ENCODE measurements around the gene RNF151. TPM values are rescaled to one million over a fixed set of nuclear protein-coding genes. Genes with fewer than 3 reads are reported as not detected.
"Not testable (repeated sequence)": the region's sequence is repeated elsewhere in the genome, so short reads cannot be mapped to it uniquely, and the experiment has no call there.

Gene RNF151
- total RNA-seq, 4 donors from 2014 or later, result not detected

GRCh38 chr16:1938910-1939309, 27.7 kb upstream of the RNF151 start:
- TF ChIP-seq POLR2A (IDR thresholded peaks at IDR 0.05) (no peak), POLR2AphosphoS5 (IDR thresholded peaks at IDR 0.05) (no peak), EP300 (IDR thresholded peaks at IDR 0.05) (no peak)
- TF ChIP-seq, protein P1, sequence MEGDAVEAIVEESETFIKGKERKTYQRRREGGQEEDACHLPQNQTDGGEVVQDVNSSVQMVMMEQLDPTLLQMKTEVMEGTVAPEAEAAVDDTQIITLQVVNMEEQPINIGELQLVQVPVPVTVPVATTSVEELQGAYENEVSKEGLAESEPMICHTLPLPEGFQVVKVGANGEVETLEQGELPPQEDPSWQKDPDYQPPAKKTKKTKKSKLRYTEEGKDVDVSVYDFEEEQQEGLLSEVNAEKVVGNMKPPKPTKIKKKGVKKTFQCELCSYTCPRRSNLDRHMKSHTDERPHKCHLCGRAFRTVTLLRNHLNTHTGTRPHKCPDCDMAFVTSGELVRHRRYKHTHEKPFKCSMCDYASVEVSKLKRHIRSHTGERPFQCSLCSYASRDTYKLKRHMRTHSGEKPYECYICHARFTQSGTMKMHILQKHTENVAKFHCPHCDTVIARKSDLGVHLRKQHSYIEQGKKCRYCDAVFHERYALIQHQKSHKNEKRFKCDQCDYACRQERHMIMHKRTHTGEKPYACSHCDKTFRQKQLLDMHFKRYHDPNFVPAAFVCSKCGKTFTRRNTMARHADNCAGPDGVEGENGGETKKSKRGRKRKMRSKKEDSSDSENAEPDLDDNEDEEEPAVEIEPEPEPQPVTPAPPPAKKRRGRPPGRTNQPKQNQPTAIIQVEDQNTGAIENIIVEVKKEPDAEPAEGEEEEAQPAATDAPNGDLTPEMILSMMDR (IDR thresholded peaks at IDR 0.05), result no peak
- H3K27me3 ChIP-seq, result no peaks in the 10 kb centered on the region
- 74 to 96% methylated on average over 3 to 4 of the region's 17 CpGs for WGBS, 2 donors (ENCODE audit: low coverage in 1 of 2)
- H3K27ac ChIP-seq, result no peak overlapping the region
- H3K4me3 ChIP-seq, result no peak overlapping the region
- no peak for ATAC-seq
- H3K36me3 ChIP-seq, result peaks cover 0 to 49% of the 10 kb centered on the region in 2 donors
- no peaks in the 10 kb centered on the region for H3K9me3 ChIP-seq
- peaks cover 2 to 31% (median 11%) of the 10 kb centered on the region in 3 donors for H3K4me1 ChIP-seq

DNA sequence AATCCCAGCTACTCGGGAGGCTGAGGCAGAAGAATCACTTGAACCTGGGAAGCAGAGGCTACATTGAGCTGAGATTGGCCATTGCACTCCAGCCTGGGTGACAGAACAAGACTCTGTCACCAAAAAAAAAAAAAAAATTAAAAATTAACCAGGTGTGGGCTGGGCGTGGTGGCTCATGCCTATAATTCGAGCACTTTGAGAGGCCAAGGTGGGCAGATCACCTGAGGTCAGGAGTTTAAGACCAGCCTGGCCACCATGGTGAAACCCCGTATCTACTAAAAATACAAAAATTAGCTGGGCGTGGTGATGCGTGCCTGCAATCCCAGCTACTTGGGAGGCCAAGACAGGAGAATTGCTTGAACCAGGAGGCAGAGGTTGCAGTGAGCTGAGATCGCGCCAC, 26.8 kb upstream of the RNF151 start:
- WGBS, 2 donors (ENCODE audit: low coverage in 1 of 2), result 83 to 93% methylated on average over 3 to 7 of the region's 8 CpGs

DNA sequence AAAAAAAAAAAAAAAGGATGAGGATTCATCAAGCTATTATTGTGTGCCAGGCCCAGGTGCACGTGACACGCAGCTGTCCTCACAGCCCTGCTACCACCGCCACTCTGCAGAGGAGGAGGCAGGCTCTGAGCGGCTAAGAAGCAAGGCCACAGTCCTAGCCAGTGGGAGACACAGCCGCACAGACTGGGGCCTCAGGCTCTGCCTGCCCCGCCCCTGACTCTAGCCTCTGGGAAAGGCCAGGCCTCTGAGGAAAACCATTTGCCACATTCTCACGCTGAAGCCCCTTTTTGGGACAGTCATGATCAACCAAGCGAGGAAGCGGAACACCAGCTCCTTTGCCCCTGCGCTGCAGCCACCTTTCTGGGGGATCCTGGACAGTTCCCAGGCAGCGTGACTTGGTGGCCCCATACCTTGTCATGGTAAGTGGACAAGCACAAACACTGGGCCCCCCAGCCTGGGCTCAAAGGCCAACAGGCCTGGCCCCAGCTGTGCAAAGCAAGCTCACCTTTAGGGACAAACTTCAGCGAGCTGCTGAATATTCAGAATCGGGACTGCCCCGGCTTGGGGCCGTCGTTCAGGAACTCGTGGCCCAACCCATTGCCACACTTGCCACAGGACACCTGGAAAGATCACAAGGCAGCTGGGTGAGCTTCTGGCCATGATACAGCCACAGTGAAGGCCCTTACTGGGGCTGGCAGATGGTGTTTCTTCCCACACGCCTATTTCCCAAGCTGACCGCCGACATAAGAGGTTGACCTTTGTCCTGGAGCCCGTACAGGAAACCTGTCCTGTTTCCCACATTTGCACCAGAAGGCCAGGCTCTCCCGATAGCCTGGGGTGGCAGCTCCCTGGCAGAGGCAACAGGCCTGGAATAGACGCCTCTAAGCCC, 26.1 kb upstream of the RNF151 start:
- H3K27me3 ChIP-seq, result no peaks in the 10 kb centered on the region
- peaks cover 0 to 49% of the 10 kb centered on the region in 2 donors for H3K36me3 ChIP-seq
- peaks cover 2 to 34% (median 11%) of the 10 kb centered on the region in 3 donors for H3K4me1 ChIP-seq
- H3K9me3 ChIP-seq, result no peaks in the 10 kb centered on the region
- TF ChIP-seq, protein P1 (IDR thresholded peaks at IDR 0.05), result no peak
- no peak for TF ChIP-seq EP300 (IDR thresholded peaks at IDR 0.05)
- TF ChIP-seq POLR2A (IDR thresholded peaks at IDR 0.05), result no peak
- TF ChIP-seq POLR2AphosphoS5 (IDR thresholded peaks at IDR 0.05), result no peak
- no peak for ATAC-seq
- H3K27ac ChIP-seq, result peak overlapping the region in 2 of 4 donors; percentile 95 to 96
- H3K4me3 ChIP-seq, result no peak overlapping the region
- 93 to 95% methylated on average over 3 to 6 of the region's 23 CpGs for WGBS, 2 donors (ENCODE audit: low coverage in 1 of 2)

More for the DNA sequence above, 26.8 kb upstream of the RNF151 start:
- Histone ChIP-seq H3K36me3 (peaks cover 0 to 49% of the 10 kb centered on the region in 2 donors), H3K4me1 (peaks cover 2 to 34% (median 11%) of the 10 kb centered on the region in 3 donors)
- H3K4me3 ChIP-seq, H3K27me3 ChIP-seq, H3K9me3 ChIP-seq, ATAC-seq, H3K27ac ChIP-seq: not testable (repeated sequence)

DNA sequence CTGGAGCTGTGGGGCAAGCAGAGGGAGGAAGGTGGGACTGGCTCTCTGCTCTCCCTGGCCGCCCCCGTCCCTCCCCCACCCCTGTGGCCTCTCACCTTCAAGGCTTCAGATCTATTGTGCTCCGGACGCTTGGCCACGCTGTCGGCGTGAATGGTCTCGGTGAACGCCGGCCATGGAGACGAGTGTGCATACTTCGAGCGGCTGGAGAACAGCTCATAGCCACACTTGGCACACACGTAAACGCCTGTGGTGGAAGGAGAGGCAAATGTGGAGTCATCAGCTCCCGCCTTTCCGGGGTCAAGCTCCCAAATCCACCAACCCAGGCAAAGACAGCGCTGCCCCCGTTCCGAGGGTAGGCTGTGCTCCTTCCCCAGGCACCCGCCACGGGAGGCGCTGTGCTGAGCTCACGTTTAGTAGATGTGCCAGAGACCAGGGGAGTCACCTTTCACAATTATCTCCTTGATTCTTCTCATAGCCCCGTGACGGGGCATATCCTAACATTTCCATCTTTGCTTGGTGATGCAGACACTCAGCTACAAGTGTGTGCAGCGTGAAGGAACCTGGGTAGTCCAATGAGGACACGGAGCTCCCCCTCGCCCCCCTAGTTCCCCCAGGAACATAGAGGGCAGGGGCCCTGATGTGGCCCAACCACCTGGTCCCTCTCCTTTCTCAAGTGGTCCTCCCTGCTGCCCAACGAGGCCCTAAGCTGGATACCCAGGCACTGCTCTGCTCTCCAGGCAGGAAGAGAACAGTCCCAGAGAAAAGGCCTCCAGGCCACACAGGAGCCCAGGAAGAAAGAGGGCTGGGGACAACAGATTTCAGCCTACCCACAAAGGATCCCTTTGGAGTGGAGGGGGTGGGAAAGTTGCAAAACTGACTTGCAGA, 25.3 kb upstream of the RNF151 start:
- peaks cover 2 to 34% (median 11%) of the 10 kb centered on the region in 3 donors for H3K4me1 ChIP-seq
- no peaks in the 10 kb centered on the region for H3K27me3 ChIP-seq
- H3K4me3 ChIP-seq, result peak overlapping the region; percentile 87 to 92
- peaks cover 0 to 49% of the 10 kb centered on the region in 2 donors for H3K36me3 ChIP-seq
- WGBS, 2 donors (ENCODE audit: low coverage in 1 of 2), result 71 to 72% methylated on average over 6 to 12 of the region's 30 CpGs
- TF ChIP-seq POLR2A (IDR thresholded peaks at IDR 0.05) (no peak), EP300 (IDR thresholded peaks at IDR 0.05) (no peak), POLR2AphosphoS5 (IDR thresholded peaks at IDR 0.05) (no peak)
- TF ChIP-seq, protein P1 (IDR thresholded peaks at IDR 0.05), result no peak
- H3K27ac ChIP-seq, result peak overlapping the region; percentile 92 to 96 (median 96)
- no peaks in the 10 kb centered on the region for H3K9me3 ChIP-seq
- ATAC-seq, result no peak
